Esophagus muscularis mucosa (tissue), 3 donors: ENCODE results near the gene SCAP.

Experiments used
- CTCF ChIP-seq, 3 experiments: fragments of 200-600 bp in 2 of 3; fragments of 450-650 bp in 1 of 3; sonication (generic) in 2 of 3; IDR thresholded peaks; one replicate each; pipeline ENCODE4 v1.5.1; 2017 to 2019; ENCODE audit warnings: antibody characterized with exemption in 3 of 3, mild to moderate bottlenecking in 2 of 3, moderate library complexity in 1 of 3
- POLR2A ChIP-seq: fragments of 450-650 bp; IDR thresholded peaks from one replicate; pipeline ENCODE4 v1.6.1; 2017; ENCODE audit warnings: antibody characterized with exemption, moderate library complexity, mild to moderate bottlenecking, low read depth

- TF ChIP-seq CTCF (IDR thresholded peaks at IDR 0.05) (no peak), POLR2A (no peak)
Observed at GRCh38 chr3:47485812-47486211, 10.1 kb upstream of the SCAP start.
